ENCODE data around the gene P2RX3.
"Not testable (repeated sequence)": the region's sequence is repeated elsewhere in the genome, so short reads cannot be mapped to it uniquely, and the experiment has no call there.

The P2RX3 gene

DNA sequence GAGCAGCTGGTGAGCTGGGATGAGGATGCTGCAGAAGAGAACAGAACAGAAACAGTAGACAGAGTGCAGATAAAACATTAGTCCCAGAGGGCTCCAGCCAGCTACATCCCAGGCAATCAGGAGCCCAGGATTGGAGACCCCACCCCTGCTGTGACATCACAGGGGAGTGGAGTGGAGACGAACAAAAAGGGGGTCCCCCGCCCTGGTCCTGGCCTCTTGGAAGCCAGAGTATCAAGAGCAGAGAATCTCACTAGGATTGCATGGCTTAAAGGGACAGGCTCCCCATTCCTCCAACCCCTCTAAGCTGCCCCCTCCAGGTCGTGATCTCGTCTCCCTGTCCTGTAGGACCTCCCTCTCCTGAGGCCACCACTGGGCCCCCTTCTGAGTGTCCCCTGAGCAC lies at the start of gene P2RX3:
P2RX3 (plus strand) TSS at position 211 of the 400 bp plus-strand sequence. CDS start 199 bp downstream, outside the sequence.
- ATAC-seq (replicated peaks) (no peak), DNase-seq (no peak)
- H3K27me3 Mint-ChIP-seq = peaks cover 0 to 15% of the 10 kb centered on the region in 2 donors
- H3K4me3 Mint-ChIP-seq = no peak within 1 kb of the TSS
- H3K4me1 Mint-ChIP-seq = peaks cover 21 to 26% of the 10 kb centered on the region in 2 donors
- peaks cover 12 to 15% of the 10 kb centered on the region in 2 donors for H3K36me3 Mint-ChIP-seq
- peak within 1 kb of the TSS; percentile 3 for H3K27ac Mint-ChIP-seq
- no peaks in the 10 kb centered on the region for H3K9me3 Mint-ChIP-seq

DNA sequence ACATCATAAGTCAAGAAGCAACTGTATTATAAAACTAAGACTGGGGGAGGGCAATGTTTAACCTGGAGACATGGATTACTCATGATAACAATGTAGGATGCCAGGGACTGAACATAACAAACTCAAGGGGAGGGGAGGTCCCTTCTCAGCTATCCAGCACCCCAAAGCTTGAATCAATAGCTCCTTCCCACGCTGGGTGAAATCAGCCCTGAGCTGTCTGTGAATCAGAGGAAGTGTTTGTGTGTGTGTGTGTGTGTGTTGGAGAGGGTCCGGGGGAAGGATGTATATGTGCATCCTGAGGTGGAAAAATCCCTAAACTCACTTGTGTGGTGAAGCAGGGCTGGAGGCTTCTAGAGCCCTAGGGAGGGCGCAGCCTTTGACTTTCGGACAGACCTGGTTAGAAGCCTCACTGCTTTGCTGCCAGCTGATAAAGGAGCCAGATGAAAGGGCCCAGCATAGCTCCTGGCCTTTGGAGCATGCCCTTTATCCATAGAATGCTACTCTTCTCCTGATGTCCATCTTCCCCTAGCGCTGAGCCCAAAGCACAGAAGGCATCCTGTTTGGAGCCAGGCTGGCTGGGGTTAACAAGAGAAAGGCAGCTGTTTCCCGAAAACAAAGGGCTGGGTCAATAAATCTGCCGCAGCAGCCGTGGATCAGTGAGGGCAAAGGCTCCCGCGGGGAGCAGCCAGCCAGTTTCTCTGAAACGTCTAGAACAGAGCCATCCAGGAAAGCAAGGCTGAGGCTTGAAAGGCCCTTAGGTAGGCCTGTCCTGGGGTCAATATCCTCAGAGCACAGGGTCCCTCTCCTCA lies 49.2 kb upstream of the P2RX3 start:
- Mint-ChIP-seq H3K4me1 (no peaks in the 10 kb centered on the region), H3K36me3 (no peaks in the 10 kb centered on the region), H3K4me3 (no peak overlapping the region), H3K27ac (no peak overlapping the region), H3K9me3 (peaks cover 0 to 2% of the 10 kb centered on the region in 2 donors), H3K27me3 (peaks cover 18 to 35% of the 10 kb centered on the region in 2 donors)
- DNase-seq (no peak), ATAC-seq (replicated peaks) (no peak)

DNA sequence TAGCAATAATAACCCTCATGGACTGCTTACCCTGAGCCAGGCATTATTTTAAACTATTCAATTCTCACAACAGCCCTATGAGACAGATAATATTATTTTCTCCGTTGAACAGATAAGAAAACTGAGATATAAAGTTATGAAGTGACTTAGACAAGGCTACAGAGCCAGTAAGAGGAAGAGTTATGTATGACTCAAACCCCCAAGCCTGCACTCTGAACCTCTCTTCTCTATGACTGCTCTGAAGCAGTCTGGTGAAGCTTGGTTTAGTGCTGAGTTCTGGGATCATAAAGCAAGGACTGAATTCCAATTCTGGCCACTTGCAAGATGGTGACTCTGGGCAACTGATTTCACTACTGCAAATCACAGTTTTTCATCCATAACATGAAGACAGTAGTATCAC lies 47.9 kb upstream of the P2RX3 start:
- Mint-ChIP-seq H3K27me3 (peaks cover 18 to 33% of the 10 kb centered on the region in 2 donors), H3K9me3 (peaks cover 0 to 2% of the 10 kb centered on the region in 2 donors), H3K36me3 (no peaks in the 10 kb centered on the region), H3K4me3 (no peak overlapping the region), H3K4me1 (no peaks in the 10 kb centered on the region), H3K27ac (no peak overlapping the region)
- DNase-seq (no peak), ATAC-seq (replicated peaks) (no peak)

GRCh38 chr11:57294225-57295131 lies 43.7 kb upstream of the P2RX3 start:
- no peak for ATAC-seq (replicated peaks)
- no peak for DNase-seq
- no peak overlapping the region for H3K27ac Mint-ChIP-seq
- peaks cover 7 to 14% of the 10 kb centered on the region in 2 donors for H3K27me3 Mint-ChIP-seq
- H3K4me1 Mint-ChIP-seq = no peaks in the 10 kb centered on the region
- peaks cover 6 to 13% of the 10 kb centered on the region in 2 donors for H3K9me3 Mint-ChIP-seq
- H3K4me3 Mint-ChIP-seq = no peak overlapping the region
- peaks cover 21 to 25% of the 10 kb centered on the region in 2 donors for H3K36me3 Mint-ChIP-seq

DNA sequence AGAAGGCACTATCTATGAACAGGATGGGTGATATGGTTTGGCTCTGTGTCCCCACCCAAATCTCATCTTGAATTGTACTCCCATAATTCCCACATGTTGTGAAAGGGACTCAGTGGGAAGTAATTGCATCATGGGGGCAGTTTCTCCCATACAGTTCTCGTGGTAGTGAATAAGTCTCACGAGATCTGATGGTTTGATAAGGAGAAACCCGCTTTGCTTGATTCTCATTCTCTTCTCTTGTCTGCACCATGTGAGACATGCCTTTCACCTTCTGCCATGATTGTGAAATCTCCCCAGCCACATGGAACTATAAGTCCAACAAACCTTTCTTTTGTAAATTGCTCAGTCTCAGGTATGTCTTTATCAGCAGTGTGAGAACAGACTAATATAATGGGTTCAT lies 41.9 kb upstream of the P2RX3 start:
- H3K36me3 Mint-ChIP-seq = peaks cover 38 to 42% of the 10 kb centered on the region in 2 donors
- not testable (repeated sequence) for H3K27ac Mint-ChIP-seq; H3K27me3 Mint-ChIP-seq; H3K4me1 Mint-ChIP-seq; ATAC-seq (replicated peaks); H3K4me3 Mint-ChIP-seq; DNase-seq
- peaks cover 10 to 17% of the 10 kb centered on the region in 2 donors for H3K9me3 Mint-ChIP-seq

DNA sequence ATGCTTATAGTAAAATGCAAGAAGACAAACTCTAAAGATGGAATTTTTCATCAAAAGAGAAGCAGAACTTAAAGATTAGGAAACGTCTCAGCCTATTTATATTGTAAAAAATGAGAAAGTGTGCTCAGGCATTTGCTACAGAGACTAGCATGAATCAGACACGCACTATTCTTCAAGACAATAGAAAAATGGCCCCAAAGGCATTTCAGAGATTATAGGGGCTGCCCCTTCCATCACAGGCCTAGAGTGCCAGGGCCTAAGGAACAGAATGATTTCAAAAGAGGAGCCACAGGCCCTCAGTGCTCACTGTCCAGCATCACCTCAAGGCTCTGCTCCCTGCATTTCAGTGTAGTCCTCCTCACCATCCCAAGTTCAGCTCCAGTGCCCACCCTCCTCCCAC lies 40.9 kb upstream of the P2RX3 start:
- ATAC-seq (replicated peaks) (no peak), DNase-seq (no peak)
- Mint-ChIP-seq H3K36me3 (peaks cover 49 to 52% of the 10 kb centered on the region in 2 donors), H3K9me3 (peaks cover 10 to 17% of the 10 kb centered on the region in 2 donors), H3K27ac (no peak overlapping the region), H3K4me1 (no peaks in the 10 kb centered on the region), H3K27me3 (no peaks in the 10 kb centered on the region), H3K4me3 (no peak overlapping the region)

DNA sequence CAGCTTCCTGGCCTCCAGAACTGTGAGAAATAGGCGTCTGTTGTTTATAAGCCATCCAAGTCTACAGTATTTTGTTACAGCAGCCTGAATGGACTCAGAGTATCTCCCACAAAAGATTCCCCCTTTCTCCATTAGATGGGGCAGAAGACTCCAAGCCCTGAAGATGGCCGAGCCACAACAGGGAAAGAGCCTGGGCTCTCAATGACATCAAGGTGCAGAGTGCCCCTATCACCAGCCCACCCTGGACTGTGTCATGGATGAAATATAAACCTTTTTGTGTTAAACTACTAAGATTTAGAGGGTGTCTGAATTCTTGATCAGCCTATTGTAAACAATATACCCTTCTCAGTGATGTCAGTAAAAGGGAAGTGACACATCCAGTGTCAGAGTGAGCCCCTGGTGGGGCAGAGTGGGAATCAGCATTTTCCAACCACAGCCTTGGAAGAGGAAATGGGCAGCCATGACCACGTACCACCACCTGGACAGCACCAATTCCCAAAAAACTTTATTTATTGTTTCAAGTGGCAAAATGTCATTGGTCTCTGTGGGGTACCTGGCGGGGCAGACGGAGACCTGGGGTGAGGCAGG lies 38.9 kb upstream of the P2RX3 start:
- DNase-seq = no peak
- H3K27me3 Mint-ChIP-seq = no peaks in the 10 kb centered on the region
- no peak overlapping the region for H3K4me3 Mint-ChIP-seq
- no peak overlapping the region for H3K27ac Mint-ChIP-seq
- no peaks in the 10 kb centered on the region for H3K4me1 Mint-ChIP-seq
- H3K9me3 Mint-ChIP-seq = peaks cover 10 to 17% of the 10 kb centered on the region in 2 donors
- no peak for ATAC-seq (replicated peaks)
- H3K36me3 Mint-ChIP-seq = peaks cover 54 to 55% of the 10 kb centered on the region in 2 donors

DNA sequence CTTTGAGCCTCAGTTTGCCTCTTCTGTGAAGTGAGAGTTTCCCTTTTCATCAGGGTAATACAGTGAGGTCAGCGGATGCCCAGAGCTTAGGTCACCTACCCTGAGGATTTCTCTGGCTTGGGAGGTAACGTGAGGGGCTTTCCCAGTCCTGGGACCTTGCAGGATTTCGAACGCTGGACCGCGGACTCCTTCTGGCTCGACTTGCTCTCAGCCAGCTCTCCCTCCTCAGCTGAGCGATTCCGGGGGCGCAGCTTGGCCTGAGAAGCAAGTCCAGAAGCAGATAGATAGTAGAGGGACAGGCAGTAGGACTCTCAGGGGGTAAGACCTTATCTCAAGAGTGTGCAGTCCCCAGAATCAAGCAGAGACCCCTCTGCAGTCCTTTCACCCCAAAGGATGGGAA lies 37.4 kb upstream of the P2RX3 start:
- Mint-ChIP-seq H3K27me3 (no peaks in the 10 kb centered on the region), H3K27ac (no peak overlapping the region), H3K9me3 (peaks cover 10 to 17% of the 10 kb centered on the region in 2 donors), H3K36me3 (peaks cover 54 to 55% of the 10 kb centered on the region in 2 donors), H3K4me3 (no peak overlapping the region), H3K4me1 (no peaks in the 10 kb centered on the region)
- ATAC-seq (replicated peaks) (no peak), DNase-seq (no peak)

GRCh38 chr11:57301711-57302423 lies 36.3 kb upstream of the P2RX3 start:
- no peak for DNase-seq
- H3K4me1 Mint-ChIP-seq = peaks cover under 1% of the 10 kb centered on the region in 2 donors
- H3K27me3 Mint-ChIP-seq = no peaks in the 10 kb centered on the region
- H3K4me3 Mint-ChIP-seq = no peak overlapping the region
- no peak overlapping the region for H3K27ac Mint-ChIP-seq
- H3K9me3 Mint-ChIP-seq = peaks cover 10 to 11% of the 10 kb centered on the region in 2 donors
- H3K36me3 Mint-ChIP-seq = peaks cover 48 to 51% of the 10 kb centered on the region in 2 donors
- no peak for ATAC-seq (replicated peaks)

DNA sequence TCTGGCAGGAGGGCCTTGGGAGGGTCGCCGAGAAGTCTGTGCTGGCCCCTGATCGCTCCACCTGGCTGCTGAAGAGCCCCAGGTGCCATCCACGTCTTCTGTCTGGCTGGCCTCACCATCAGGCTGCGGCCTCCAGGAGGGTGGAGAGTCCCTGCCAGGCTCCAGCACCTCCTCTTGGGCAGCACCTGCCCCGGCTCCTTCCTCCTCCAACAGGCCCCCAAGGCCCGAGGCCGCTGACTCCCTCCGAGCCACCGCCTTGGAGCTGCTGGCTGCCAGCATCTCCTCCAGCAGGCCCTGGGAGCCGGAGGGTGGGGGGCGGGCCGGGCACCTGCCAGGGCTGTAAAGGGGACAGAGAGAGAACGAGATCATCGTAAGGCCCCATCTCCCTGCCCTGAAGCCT lies 35.7 kb upstream of the P2RX3 start:
- H3K4me3 Mint-ChIP-seq = no peak overlapping the region
- H3K27ac Mint-ChIP-seq = no peak overlapping the region
- peaks cover 6 to 7% of the 10 kb centered on the region in 2 donors for H3K4me1 Mint-ChIP-seq
- H3K9me3 Mint-ChIP-seq = peaks cover 9 to 10% of the 10 kb centered on the region in 2 donors
- no peak for ATAC-seq (replicated peaks)
- no peaks in the 10 kb centered on the region for H3K27me3 Mint-ChIP-seq
- no peak for DNase-seq
- peaks cover 47 to 49% of the 10 kb centered on the region in 2 donors for H3K36me3 Mint-ChIP-seq

GRCh38 chr11:57303280-57303989 lies 34.7 kb upstream of the P2RX3 start:
- H3K4me1 Mint-ChIP-seq = peaks cover 7% of the 10 kb centered on the region in 2 donors
- peaks cover 40% of the 10 kb centered on the region in 2 donors for H3K36me3 Mint-ChIP-seq
- ATAC-seq (replicated peaks) (no peak), DNase-seq (no peak)
- no peak overlapping the region for H3K27ac Mint-ChIP-seq
- H3K4me3 Mint-ChIP-seq = no peak overlapping the region
- no peaks in the 10 kb centered on the region for H3K27me3 Mint-ChIP-seq
- peaks cover 8 to 10% of the 10 kb centered on the region in 2 donors for H3K9me3 Mint-ChIP-seq

- H3K4me1 Mint-ChIP-seq = peaks cover 7 to 9% of the 10 kb centered on the region in 2 donors
- H3K9me3 Mint-ChIP-seq = peaks cover 7 to 8% of the 10 kb centered on the region in 2 donors
- no peak for DNase-seq
- no peaks in the 10 kb centered on the region for H3K27me3 Mint-ChIP-seq
- H3K36me3 Mint-ChIP-seq = peaks cover 34 to 42% of the 10 kb centered on the region in 2 donors
- ATAC-seq (replicated peaks) = no peak
- H3K27ac Mint-ChIP-seq = no peak overlapping the region
- H3K4me3 Mint-ChIP-seq = no peak overlapping the region
Observed at GRCh38 chr11:57303990-57304579, 34.1 kb upstream of the P2RX3 start.

DNA sequence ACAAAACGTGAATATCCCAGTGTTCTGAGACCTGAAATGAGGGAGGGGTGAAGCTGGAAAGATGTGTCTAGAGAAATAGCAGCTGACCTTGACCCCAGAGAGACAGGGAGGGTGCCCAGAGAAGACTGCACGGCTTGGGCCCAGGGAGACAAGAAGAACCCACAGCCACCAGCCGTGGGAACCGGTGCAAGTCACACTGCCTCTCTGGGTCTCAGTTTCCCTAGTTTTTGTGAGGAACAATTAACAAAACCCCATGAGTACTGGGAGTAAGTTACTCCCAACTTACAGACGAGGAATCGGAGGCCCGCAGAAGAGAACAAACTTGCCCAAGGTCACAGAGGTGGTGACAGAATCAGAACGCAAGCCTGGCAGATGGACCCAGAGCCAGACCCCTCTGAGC lies 32.6 kb upstream of the P2RX3 start:
- peaks cover 30 to 41% of the 10 kb centered on the region in 2 donors for H3K36me3 Mint-ChIP-seq
- no peak overlapping the region for H3K4me3 Mint-ChIP-seq
- no peaks in the 10 kb centered on the region for H3K9me3 Mint-ChIP-seq

More for the DNA sequence above, 32.6 kb upstream of the P2RX3 start:
- DNase-seq = no peak
- no peaks in the 10 kb centered on the region for H3K27me3 Mint-ChIP-seq
- no peak overlapping the region for H3K27ac Mint-ChIP-seq
- ATAC-seq (replicated peaks) = no peak
- peaks cover 7 to 9% of the 10 kb centered on the region in 2 donors for H3K4me1 Mint-ChIP-seq
